Mucosa of descending colon (tissue), 3 donors: ENCODE results near the gene ARID1B. TPM values are rescaled to one million over a fixed set of nuclear protein-coding genes. Genes with fewer than 3 reads are reported as not detected.

Experiments used
- ATAC-seq: fragments of 200-7000 bp; cut with Tn5 transposase; one replicate; pipeline ENCODE4 v1.9.1; 2020; ENCODE audit warnings: mild to moderate bottlenecking, moderate library complexity
- DNase-seq, 3 donors: peaks; one replicate each; pipeline ENCODE4 v3.0.0-alpha.2; 2020
- H3K36me3 ChIP-seq: fragments of 200-600 bp; one replicate; pipeline ENCODE4 v1.8.0; 2021; ENCODE audit warnings: low read depth, mild to moderate bottlenecking
- H3K4me1 ChIP-seq: fragments of 200-600 bp; one replicate; pipeline ENCODE4 v1.8.0; 2021; ENCODE audit warnings: low read depth, mild to moderate bottlenecking
- H3K4me3 ChIP-seq: fragments of 200-600 bp; one replicate; pipeline ENCODE4 v1.8.0; 2021; ENCODE audit warnings: mild to moderate bottlenecking
- H3K9me3 ChIP-seq: fragments of 200-600 bp; one replicate; pipeline ENCODE4 v1.8.0; 2021; ENCODE audit warnings: mild to moderate bottlenecking
- intact Hi-C, 2 donors: fragments of 100-400 bp; cut with DNase I in 1 of 2; cut with micrococcal nuclease in 1 of 2; formaldehyde crosslinking; loops; one replicate each; pipeline versions ENCODE4 v1.11.0 to v1.11.1; 2022; cut with DNase I, micrococcal nuclease
- total RNA-seq, 3 donors: library from RNA; stranded (reverse); fragmentation: NEBNext Ultra II Directional in 2 of 3; extraction: Animal tissue kit (Norgen Biotek cat#: 25700) in 2 of 3; gene quantifications; one replicate each; pipeline versions ENCODE4 v1.2.1 to v1.2.4, GENCODE V29; 2021 to 2023
- TF ChIP-seq, protein P1 (sequence below): fragments of 200-600 bp; IDR thresholded peaks from one replicate; pipeline ENCODE4 v1.8.0; 2022; ENCODE audit warnings: antibody characterized with exemption, mild to moderate bottlenecking
- donor health status: DM: no; HTN: no; CAD: no; lungs with moderate emphysema.
- donor health status: DM: no; HTN: no; CAD: no.
- donor health status: DM: no; HTN: yes; CAD: no.

ARID1B gene
- total RNA-seq, 3 donors from 2014 or later: 71.8 to 102 (median 101) TPM

DNA sequence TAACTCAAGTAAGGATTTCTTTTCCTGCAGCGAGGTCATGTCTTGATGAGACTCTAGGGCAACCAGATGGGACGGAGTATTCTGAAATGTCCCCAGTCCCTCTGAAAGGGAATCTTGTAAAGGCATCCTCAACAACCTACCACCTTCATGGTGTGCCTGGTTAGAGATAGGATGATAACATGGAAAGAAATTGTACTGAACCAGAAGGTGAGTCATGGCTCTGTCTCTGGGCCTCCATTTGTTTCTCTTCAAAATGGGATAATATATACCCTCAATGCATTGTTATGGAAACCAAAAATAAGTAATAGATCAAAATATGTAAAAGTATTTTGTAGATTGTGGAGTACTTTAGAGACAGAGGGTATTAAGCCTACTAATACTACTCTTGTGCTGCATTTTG is 219.1 kb downstream of the ARID1B start:
- intact Hi-C loops: no loop called here
- H3K4me3 ChIP-seq: no peak overlapping the region
- no peaks in the 10 kb centered on the region for H3K36me3 ChIP-seq
- DNase-seq (no peak), ATAC-seq (no peak)
- TF ChIP-seq, protein P1, sequence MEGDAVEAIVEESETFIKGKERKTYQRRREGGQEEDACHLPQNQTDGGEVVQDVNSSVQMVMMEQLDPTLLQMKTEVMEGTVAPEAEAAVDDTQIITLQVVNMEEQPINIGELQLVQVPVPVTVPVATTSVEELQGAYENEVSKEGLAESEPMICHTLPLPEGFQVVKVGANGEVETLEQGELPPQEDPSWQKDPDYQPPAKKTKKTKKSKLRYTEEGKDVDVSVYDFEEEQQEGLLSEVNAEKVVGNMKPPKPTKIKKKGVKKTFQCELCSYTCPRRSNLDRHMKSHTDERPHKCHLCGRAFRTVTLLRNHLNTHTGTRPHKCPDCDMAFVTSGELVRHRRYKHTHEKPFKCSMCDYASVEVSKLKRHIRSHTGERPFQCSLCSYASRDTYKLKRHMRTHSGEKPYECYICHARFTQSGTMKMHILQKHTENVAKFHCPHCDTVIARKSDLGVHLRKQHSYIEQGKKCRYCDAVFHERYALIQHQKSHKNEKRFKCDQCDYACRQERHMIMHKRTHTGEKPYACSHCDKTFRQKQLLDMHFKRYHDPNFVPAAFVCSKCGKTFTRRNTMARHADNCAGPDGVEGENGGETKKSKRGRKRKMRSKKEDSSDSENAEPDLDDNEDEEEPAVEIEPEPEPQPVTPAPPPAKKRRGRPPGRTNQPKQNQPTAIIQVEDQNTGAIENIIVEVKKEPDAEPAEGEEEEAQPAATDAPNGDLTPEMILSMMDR: no peak
- H3K4me1 ChIP-seq: peaks cover 23% of the 10 kb centered on the region
- no peaks in the 10 kb centered on the region for H3K9me3 ChIP-seq

DNA sequence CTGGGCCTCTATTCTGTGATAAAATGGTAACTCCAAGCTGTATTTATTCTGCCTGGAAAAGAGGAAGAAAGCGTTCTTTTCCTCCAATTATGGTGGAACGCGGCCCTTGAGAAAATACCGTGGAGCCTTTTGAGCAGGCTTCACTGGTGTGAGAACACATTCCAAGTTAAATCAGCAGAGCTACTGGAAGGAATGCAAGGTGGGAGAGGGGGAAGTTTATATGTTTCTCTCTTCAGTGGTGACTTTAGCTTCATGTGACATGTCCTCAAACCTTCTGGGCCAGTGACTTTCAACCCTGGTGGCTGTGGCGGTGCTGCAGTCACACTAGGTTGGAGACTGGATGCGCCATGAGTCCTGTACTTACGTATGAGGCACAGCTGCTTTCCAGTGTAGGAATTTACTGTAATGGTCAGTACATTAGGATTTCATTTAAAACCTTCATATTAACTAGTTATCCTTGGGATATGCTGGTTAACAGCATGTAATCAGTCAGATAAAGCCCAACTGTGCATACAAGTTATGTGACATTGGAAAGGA is 221.7 kb downstream of the ARID1B start:
- no peaks in the 10 kb centered on the region for H3K9me3 ChIP-seq
- TF ChIP-seq, protein P1: no peak
- peaks cover 12% of the 10 kb centered on the region for H3K4me1 ChIP-seq
- intact Hi-C loops: no loop called here
- DNase-seq (no peak), ATAC-seq (no peak)
- no peak overlapping the region for H3K4me3 ChIP-seq
- no peaks in the 10 kb centered on the region for H3K36me3 ChIP-seq

DNA sequence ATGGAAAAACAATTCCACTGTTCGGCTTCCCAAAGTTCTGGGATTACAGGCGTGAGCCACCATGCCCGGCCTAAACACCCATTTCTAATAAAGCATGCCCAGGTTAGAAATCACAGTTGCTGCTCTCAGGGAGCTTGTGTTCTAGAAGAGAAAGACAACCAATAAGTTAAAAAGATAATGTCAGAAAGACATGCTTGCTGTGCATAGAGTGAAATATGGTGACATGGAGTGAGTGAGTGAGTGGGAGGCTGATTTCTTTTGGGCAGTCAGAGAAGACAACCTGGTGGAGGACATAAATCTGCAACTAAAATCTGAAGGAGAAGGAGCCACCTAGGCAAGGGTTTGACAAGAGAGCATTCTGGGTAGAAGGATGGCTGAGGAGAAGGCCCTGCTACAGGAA is 222.6 kb downstream of the ARID1B start:
- no peak for DNase-seq
- H3K4me3 ChIP-seq: no peak overlapping the region
- H3K36me3 ChIP-seq: no peaks in the 10 kb centered on the region
- no peaks in the 10 kb centered on the region for H3K9me3 ChIP-seq
- peaks cover 3% of the 10 kb centered on the region for H3K4me1 ChIP-seq
- intact Hi-C loops: no loop called here
- no peak for ATAC-seq
- TF ChIP-seq, protein P1: no peak

DNA sequence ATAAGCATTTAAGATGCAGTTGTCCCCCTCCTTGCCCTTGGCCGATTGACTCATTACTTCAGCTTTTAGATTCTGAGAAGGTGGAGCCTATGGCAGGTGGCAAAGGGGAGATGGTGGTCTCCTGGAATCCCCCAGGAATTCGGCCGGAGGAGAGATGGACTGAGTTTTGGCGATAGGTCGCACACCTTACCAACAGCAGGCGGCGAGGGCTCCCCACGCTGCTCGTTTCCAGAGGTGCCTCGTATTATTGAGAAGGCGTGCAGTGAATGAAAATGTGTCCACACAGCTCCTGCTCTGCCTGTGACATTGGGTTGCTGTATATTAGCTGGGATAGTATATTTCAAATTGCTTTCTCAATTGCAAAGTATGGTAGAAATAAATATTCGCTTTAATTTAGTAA is 224.5 kb downstream of the ARID1B start:
- no peaks in the 10 kb centered on the region for H3K9me3 ChIP-seq
- no peak for ATAC-seq
- TF ChIP-seq, protein P1: no peak
- H3K36me3 ChIP-seq: no peaks in the 10 kb centered on the region
- intact Hi-C loops: no loop called here
- no peak overlapping the region for H3K4me3 ChIP-seq
- H3K4me1 ChIP-seq: no peaks in the 10 kb centered on the region
- DNase-seq: no peak

DNA sequence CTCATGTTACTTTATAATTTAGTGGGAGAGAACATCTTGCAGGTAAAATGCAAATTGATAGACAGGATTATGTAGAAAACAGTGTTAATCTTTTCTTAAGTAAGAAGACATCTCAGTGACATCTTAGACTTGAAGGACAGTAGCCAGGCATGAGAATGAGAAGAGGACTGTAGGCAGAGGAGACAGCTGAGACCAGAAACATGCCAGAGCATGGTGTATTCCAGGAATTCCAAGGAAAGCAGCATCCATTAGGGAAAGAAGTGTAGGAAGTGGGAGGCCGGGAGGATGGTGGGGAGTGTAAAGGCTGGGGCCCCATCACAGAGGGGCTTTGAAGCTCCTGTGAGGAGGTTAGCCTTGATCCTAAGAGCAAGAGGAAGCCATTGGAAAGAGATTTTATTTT is 225.6 kb downstream of the ARID1B start:
- TF ChIP-seq, protein P1: no peak
- Histone ChIP-seq H3K4me3 (no peak overlapping the region), H3K9me3 (no peaks in the 10 kb centered on the region), H3K36me3 (no peaks in the 10 kb centered on the region), H3K4me1 (no peaks in the 10 kb centered on the region)
- DNase-seq: no peak
- intact Hi-C loops: no loop called here
- no peak for ATAC-seq

DNA sequence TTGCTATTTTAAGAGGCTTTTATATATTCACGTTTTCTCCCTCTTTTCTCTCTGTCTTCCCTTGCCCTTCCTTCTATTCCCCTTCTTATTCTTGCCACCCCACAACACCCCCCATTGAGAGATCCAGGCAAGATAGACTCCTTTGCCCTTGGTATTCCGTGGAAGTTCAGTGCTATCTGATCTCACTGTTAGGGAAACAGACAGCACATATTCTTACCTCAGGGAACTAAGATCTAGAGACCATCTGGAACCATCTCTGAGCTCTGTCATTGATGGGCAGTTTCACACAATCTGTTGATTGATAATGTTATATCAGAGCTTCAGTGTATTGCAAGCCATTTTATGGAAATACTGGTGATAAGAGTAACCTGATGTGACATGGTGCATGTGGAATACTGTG is 228.8 kb downstream of the ARID1B start:
- ATAC-seq (no peak), DNase-seq (no peak)
- TF ChIP-seq, protein P1: no peak
- H3K36me3 ChIP-seq: no peaks in the 10 kb centered on the region
- H3K4me1 ChIP-seq: no peaks in the 10 kb centered on the region
- H3K4me3 ChIP-seq: no peak overlapping the region
- no peaks in the 10 kb centered on the region for H3K9me3 ChIP-seq
- intact Hi-C loops: no loop called here
